Muscle layer of duodenum (tissue), 2 donors: Measurements from ENCODE around the gene HOXB2.

ENCODE experiments used
- H3K27ac ChIP-seq: one replicate; pipeline ENCODE4 v1.7.0; 2013; ENCODE audit warnings: mild to moderate bottlenecking, low read length
- H3K27me3 ChIP-seq: one replicate; pipeline ENCODE4 v1.7.0; 2013; ENCODE audit warnings: low read depth, mild to moderate bottlenecking, control low read depth, low read length
- H3K36me3 ChIP-seq, 2 donors: one replicate each; pipeline ENCODE4 v1.7.0; 2013; ENCODE audit warnings: low read length in 2 of 2, control low read depth in 1 of 2, mild to moderate bottlenecking in 1 of 2; ENCODE audit not compliant: insufficient read depth in 2 of 2, control insufficient read depth in 1 of 2
- H3K4me1 ChIP-seq, 2 donors: one replicate each; pipeline ENCODE4 v1.7.0; 2013; ENCODE audit warnings: low read length in 2 of 2, mild to moderate bottlenecking in 2 of 2, control low read depth in 1 of 2, moderate library complexity in 1 of 2; ENCODE audit not compliant: insufficient read depth in 2 of 2, control insufficient read depth in 1 of 2
- H3K4me3 ChIP-seq, 2 donors: one replicate each; pipeline ENCODE4 v1.7.0; 2013; ENCODE audit warnings: low read length in 2 of 2, low read depth in 1 of 2, mild to moderate bottlenecking in 1 of 2
- H3K9me3 ChIP-seq, 2 donors: one replicate each; pipeline ENCODE4 v1.7.0; 2013; ENCODE audit warnings: low read length in 2 of 2, control low read depth in 1 of 2, mild to moderate bottlenecking in 1 of 2; ENCODE audit not compliant: control insufficient read depth in 1 of 2
- donor health status: healthy.

HOXB2 gene

DNA sequence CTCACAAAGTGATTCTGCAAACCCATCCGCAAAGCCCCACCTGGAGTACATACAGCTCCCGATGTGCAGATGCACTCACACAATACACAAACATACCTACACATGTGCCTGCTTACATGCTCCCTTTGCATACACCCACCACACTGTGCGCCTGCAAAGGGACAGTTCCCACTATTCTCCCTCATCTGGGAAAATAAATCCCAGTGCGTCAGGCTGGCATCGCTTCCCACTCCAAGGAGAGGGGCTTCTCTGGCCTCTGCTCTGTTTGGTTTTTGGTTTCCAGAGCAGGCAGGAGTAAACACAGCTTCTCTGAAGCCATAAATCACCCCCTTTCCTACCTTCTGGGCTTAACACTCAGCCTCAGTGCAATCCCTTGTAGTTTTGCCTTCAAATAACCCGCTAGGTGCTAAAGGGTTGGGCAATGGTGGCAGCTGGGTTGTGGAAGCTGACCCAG, 18.5 kb upstream of the HOXB2 start:
- Histone ChIP-seq H3K27ac (peak overlapping the region; percentile 76), H3K27me3 (peaks cover 22% of the 10 kb centered on the region)

DNA sequence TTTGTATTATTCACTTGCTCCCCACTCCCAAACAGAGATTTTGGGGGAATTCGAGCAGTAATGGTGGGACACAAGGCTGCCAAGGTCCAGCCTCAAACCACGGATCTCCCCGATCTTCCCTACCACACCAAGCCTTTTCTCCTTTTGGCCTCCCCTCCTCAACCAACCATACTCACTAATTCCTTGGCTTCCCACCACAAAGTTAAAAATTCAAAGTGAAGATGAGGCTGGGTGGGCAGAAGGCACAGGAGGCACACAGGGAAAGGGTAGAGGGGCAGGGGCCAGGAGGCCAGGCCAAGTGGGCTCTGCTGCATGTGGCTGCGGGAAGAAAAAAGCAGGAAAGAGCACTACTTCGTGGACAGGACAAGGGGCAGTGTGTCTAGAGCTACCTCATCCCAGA, 18.0 kb upstream of the HOXB2 start:
- H3K4me3 ChIP-seq, result peak overlapping the region; percentile 7 to 41
- peaks cover 18% of the 10 kb centered on the region for H3K27me3 ChIP-seq
- no peaks in the 10 kb centered on the region for H3K9me3 ChIP-seq
- H3K36me3 ChIP-seq, result no peaks in the 10 kb centered on the region
- H3K27ac ChIP-seq, result peak overlapping the region; percentile 76
- H3K4me1 ChIP-seq, result peaks cover 35 to 84% of the 10 kb centered on the region in 2 donors

More for the DNA sequence above, 18.5 kb upstream of the HOXB2 start:
- H3K9me3 ChIP-seq, result no peaks in the 10 kb centered on the region
- no peaks in the 10 kb centered on the region for H3K36me3 ChIP-seq
- peaks cover 35 to 84% of the 10 kb centered on the region in 2 donors for H3K4me1 ChIP-seq
- peak overlapping the region; percentile 41 to 54 for H3K4me3 ChIP-seq

DNA sequence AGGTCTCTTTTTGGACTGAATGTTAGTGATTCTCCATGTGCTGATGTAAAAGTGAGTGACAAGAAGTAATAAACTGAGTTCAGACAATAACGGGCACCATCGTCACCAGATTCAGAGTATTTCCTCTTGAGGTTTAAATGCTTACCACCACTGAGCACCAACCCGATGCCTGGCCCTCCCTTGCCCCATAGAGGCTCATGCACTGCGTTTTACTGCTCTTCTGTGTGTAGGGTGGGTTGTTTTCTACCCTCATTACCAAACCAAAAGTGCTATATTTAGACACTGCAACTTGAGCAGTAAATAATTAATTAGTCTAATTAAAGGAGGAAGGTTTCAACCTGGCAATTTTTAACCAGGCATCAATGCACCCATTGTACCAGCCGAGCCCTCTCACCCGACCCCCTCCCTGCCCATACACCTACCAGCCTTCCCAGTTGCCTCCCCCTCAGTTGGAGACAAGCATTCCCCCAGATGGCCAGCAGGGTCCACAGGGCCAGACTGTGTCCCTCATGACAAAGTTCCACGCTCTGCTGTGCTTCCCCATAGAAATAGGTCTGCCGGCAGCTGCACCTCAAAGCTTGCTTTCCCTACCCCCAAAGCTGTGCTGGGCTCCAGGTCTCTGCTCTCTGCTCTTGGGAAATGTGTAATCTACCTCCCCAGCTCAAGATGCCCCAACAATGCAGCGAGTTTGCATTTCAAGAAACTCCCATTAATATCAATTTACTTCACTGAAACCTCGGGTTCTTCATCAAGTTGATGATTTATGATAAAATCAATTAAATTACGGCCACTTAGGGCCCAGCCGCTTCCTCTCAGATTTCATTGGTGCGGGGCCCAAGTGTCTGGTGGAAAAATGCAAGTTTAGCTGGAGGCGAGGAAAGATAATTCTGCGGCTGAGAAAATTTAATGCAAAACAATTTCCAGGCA, 17.2 kb upstream of the HOXB2 start:
- H3K36me3 ChIP-seq, result no peaks in the 10 kb centered on the region
- H3K4me1 ChIP-seq, result peaks cover 35 to 84% of the 10 kb centered on the region in 2 donors
- H3K27ac ChIP-seq, result peak overlapping the region; percentile 76
- H3K9me3 ChIP-seq, result no peaks in the 10 kb centered on the region
- peaks cover 18% of the 10 kb centered on the region for H3K27me3 ChIP-seq
- peak overlapping the region in 1 of 2 donors; percentile 3 for H3K4me3 ChIP-seq

DNA sequence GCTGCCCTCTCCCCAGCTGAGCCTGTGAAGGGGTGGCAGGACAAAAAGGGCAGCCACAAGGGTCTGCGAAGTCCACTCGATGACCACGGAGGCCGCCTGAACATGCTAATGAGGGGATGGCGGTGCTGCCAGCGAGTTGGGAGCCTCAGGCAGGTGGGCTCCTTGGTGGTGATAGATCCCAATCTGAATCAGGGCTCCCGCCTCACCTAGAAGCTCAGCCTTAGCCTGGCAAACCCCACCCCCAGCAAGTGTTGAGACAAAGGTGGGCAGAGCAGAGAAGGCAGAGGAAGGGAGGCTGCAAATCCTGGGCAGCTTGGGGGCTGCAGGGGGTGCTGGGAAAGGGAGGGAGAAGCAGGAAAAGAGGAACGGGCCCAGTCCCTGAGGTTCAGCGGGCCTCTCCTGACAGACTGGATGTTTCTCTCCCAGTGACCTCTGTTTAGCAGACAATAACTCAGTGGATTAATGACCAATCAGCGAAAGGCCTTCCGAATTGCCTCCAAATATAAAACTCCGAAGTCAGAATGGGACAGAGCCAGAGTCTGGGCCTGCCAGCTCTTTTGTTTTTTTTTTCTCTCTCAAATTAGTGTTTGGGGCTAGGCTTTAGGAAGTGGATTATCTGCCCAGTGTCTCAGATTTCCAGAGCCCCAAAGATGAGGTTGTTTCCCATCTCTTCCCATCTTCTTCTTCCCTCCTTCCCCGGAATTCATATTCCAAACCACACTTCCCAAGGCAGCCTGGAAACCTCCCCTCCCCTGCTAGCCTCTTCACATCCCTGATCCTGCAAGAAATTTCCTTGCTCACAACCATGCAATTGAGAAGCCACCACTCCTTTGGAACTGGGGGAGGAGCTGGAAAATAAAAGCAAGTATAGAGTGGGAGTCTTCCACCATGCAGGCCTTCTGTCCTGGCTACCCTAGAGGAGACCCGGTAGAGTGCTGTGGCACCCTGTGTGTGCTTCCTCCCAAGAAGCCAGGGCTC, 15.2 kb upstream of the HOXB2 start:
- H3K4me3 ChIP-seq, result peak overlapping the region; percentile 9 to 29
- peaks cover 27 to 78% of the 10 kb centered on the region in 2 donors for H3K4me1 ChIP-seq
- peak overlapping the region; percentile 81 for H3K27ac ChIP-seq
- H3K27me3 ChIP-seq, result peaks cover 7% of the 10 kb centered on the region
- no peaks in the 10 kb centered on the region for H3K9me3 ChIP-seq
- no peaks in the 10 kb centered on the region for H3K36me3 ChIP-seq

DNA sequence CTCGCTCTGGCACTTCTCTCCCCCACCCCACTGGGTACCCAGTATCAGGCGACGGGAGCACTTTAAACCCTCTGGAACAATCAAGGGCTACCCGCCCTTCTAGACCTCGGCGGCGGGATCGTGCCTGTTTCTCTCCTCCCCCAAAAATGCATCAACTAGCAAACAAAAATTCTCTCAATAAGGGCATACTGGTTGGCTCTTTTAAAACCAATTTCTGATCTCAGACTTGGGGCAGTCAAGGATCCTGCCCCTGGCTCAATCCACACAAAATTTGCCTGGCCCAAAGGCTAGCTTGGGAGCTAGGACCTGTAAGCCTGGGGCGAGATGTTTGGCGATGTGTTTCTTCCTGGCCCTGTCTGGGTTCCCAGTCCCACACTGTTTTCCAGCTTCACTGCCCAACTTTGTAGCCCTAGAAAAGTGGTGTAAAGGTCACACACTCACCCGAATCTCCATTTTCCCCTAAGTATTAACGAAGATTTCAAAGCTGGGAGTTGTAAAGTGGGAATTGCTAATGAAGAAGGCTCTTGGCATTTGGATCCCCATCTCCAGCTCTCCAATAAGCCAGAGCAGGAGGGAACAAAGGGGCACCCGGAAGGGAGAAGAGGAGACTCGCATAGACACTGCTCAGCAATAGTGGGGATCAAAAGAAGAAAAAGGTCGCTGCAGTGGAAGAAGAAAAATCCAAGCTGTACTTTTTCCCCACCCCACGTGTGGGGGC, 14.4 kb upstream of the HOXB2 start:
- Histone ChIP-seq H3K36me3 (no peaks in the 10 kb centered on the region), H3K9me3 (no peaks in the 10 kb centered on the region), H3K27ac (peak overlapping the region; percentile 81), H3K27me3 (peaks cover 7% of the 10 kb centered on the region), H3K4me3 (peak overlapping the region; percentile 5 to 9), H3K4me1 (peaks cover 22 to 78% of the 10 kb centered on the region in 2 donors)

DNA sequence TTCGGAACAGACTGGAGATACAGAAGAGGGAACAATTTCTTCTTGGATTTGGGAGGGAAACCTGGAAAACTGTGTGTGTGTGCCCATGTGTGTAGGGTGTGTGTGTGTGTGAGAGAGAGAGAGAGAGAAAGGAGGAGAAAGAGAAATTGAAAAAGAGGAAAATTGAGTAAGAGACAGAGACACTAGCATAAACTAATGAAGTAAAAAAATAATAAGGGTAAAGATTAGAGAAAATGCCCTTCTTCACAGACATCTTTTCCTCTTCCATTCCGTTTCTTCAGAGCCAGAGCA, 13.9 kb upstream of the HOXB2 start:
- no peaks in the 10 kb centered on the region for H3K36me3 ChIP-seq
- H3K27ac ChIP-seq, result peak overlapping the region; percentile 81
- H3K4me1 ChIP-seq, result peaks cover 22 to 77% of the 10 kb centered on the region in 2 donors
- peaks cover 9% of the 10 kb centered on the region for H3K27me3 ChIP-seq
- H3K4me3 ChIP-seq, result peak overlapping the region in 1 of 2 donors; percentile 5
- no peaks in the 10 kb centered on the region for H3K9me3 ChIP-seq

DNA sequence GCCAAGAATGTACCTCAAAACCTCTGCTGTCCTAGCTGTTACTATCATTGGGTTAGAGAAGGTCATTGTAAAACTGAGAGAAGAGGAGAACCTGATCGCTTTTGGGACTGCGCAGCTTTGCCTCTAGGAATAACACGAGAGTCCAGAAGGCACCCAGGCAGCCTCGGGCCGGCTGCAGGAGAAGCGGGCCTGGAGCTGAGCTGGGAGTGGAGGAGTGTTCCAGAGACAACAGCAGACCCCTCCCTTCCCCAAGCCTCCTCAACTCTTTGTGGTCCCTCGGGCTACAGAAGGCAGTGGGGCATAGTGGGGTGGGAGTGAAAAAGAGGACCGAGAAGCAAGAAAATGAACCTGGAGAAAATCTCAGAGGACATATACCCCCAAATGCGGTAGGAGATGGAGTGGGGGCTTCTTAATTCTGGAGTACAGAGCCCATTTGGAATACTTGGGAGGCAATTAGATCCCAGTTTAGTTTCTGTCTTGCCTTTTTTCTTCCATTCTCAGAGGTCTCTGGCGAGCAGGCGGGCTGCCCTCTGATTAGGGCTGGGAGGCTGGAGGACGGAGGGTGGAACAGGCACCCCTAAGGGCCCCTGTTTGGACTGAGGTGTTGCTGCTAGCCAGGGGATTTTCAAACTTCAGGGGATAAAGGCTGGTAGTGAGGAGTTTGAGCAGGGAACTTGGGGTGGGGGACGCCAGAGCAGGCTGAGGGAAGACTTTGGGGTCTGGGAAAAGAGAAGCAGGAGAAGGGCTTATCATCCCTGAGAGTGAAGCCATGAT, 13.3 kb upstream of the HOXB2 start:
- Histone ChIP-seq H3K4me3 (peak overlapping the region; percentile 39 to 43), H3K36me3 (no peaks in the 10 kb centered on the region), H3K27me3 (peaks cover 9% of the 10 kb centered on the region), H3K27ac (peak overlapping the region; percentile 81), H3K4me1 (peaks cover 19 to 72% of the 10 kb centered on the region in 2 donors), H3K9me3 (no peaks in the 10 kb centered on the region)

DNA sequence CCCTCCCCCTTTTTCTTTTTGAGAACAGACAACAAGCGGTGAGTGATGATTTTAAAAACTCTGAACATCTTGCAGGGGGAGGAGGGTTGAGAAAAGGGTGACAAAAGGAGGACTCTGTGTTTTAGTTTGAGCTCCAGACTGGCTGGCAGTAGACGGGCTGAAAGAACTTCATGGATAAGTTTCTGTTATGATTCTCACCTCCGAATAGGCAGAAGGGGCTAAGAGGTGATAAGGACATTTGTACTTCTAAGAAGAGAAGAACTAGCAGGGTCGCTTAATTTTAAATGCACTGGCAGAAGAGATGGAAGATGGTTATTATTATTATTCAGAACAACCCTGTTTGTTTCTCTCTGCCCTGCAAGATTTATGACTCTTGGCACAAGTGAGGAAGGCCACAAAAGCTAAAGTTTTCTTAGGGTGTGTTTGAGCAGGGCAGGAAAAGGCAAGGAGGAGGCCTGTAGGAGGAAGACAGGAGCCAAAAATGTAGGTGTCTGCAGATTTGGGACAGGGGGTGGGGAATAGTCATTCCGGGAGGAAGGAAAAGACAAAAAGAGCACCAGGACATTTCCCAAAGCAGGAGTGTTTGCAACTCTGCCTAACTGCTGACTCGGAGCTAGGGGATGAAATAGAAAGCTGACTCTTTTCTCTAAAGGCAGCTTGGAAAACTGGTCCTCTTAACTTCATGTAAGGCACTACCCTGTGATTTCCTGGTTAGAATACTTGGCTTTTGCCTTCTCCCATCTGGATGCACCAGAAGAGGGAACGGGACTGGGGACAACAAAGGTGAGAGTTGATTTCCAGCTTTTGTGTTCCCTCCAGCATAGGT, 11.9 kb upstream of the HOXB2 start:
- Histone ChIP-seq H3K9me3 (no peaks in the 10 kb centered on the region), H3K4me1 (peaks cover 16 to 70% of the 10 kb centered on the region in 2 donors), H3K4me3 (peak overlapping the region; percentile 39 to 43), H3K27ac (peak overlapping the region; percentile 81), H3K36me3 (no peaks in the 10 kb centered on the region), H3K27me3 (peaks cover 4% of the 10 kb centered on the region)

DNA sequence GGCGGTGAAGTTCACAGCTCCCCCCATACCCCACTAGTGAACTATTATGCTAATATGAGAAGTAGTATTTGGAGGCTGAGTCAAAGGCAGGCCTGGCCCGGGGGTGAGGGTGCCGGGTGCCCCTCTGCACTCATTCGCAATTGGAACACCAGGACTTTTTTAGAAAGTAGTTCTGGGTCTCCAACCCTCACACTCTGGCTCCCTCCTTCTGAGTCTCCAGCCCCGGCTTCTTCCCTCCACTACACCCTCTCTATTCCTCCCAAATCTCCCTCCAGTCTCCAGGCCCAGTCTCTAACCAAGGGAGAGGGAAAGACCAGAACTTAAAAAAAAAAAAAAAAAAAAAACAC, 11.3 kb upstream of the HOXB2 start:
- Histone ChIP-seq H3K4me3 (peak overlapping the region; percentile 39 to 43), H3K9me3 (no peaks in the 10 kb centered on the region), H3K4me1 (peaks cover 16 to 68% of the 10 kb centered on the region in 2 donors), H3K27ac (peak overlapping the region; percentile 81), H3K36me3 (no peaks in the 10 kb centered on the region), H3K27me3 (peaks cover 4% of the 10 kb centered on the region)
